Fibroblast of peridontal ligament (primary cell): Measurements from ENCODE around the gene MANEAL.
"Not testable (repeated sequence)": the region's sequence is repeated elsewhere in the genome, so short reads cannot be mapped to it uniquely, and the experiment has no call there.

ENCODE experiments used
- DNase-seq: peaks from one replicate; pipeline ENCODE4 v3.0.0-alpha.2; 2010; ENCODE audit errors: extremely low read depth

MANEAL gene

GRCh38 chr1:37793773-37794371 is at the start of gene MANEAL:
TSS of gene MANEAL (plus strand) at chr1:37793847. CDS start at chr1:37794183, 336 bp downstream.
- peak; percentile 42 for DNase-seq

GRCh38 chr1:37746806-37747205 is 46.8 kb upstream of the MANEAL start:
- DNase-seq = no peak

- no peak for DNase-seq
These were observed 45.1 kb upstream of the MANEAL start for GRCh38 chr1:37748565-37748964.

- DNase-seq = no peak
These were observed 41.4 kb upstream of the MANEAL start for GRCh38 chr1:37752213-37752582.

- no peak for DNase-seq
These were observed 40.8 kb upstream of the MANEAL start for GRCh38 chr1:37752583-37753471.

- no peak for DNase-seq
These were observed 40.0 kb upstream of the MANEAL start for GRCh38 chr1:37753473-37754321.

GRCh38 chr1:37755290-37755689 is 38.4 kb upstream of the MANEAL start:
- no peak for DNase-seq

GRCh38 chr1:37755951-37756560 is 37.6 kb upstream of the MANEAL start:
- no peak for DNase-seq

- DNase-seq = no peak
These were observed 34.2 kb upstream of the MANEAL start for GRCh38 chr1:37759451-37759850.

- DNase-seq = no peak
These were observed 32.1 kb upstream of the MANEAL start for GRCh38 chr1:37761416-37762095.

- no peak for DNase-seq
These were observed 31.1 kb upstream of the MANEAL start for GRCh38 chr1:37762516-37762915.

GRCh38 chr1:37763791-37764413 is 29.7 kb upstream of the MANEAL start:
- no peak for DNase-seq

- DNase-seq = peak; percentile 23
These were observed 29.2 kb upstream of the MANEAL start for GRCh38 chr1:37764414-37764825.

GRCh38 chr1:37764888-37765441 is 28.7 kb upstream of the MANEAL start, which contains the start of gene EPHA10:
TSS of gene EPHA10 (minus strand) at chr1:37765120. CDS start at chr1:37765066, 54 bp downstream.
- DNase-seq = no peak

- DNase-seq = no peak
These were observed 27.6 kb upstream of the MANEAL start for GRCh38 chr1:37765916-37766664.

- no peak for DNase-seq
These were observed 26.2 kb upstream of the MANEAL start for GRCh38 chr1:37767488-37767887.

- not testable (repeated sequence) for DNase-seq
These were observed 22.2 kb upstream of the MANEAL start for GRCh38 chr1:37771440-37771839.

GRCh38 chr1:37776946-37777516 is 16.6 kb upstream of the MANEAL start:
- no peak for DNase-seq

GRCh38 chr1:37778654-37779053 is 15.0 kb upstream of the MANEAL start:
- no peak for DNase-seq
